Activated gamma-delta T cell treated with anti-CD3 and anti-CD28 coated beads, Interleukin-2, amount 50 U/mL, for 16 hours (primary cell): ENCODE data around the gene PLPP7.

ENCODE experiments used
- DNase-seq: peaks from one replicate; pipeline ENCODE4 v3.0.0-alpha.2; 2020; ENCODE audit warnings: low read depth

Gene PLPP7

GRCh38 chr9:131303381-131304321, 14.1 kb downstream of the PLPP7 start:
- no peak for DNase-seq

GRCh38 chr9:131304676-131305355, 15.3 kb downstream of the PLPP7 start:
- DNase-seq: no peak

- DNase-seq: no peak
Measured at GRCh38 chr9:131306397-131307004, 17.0 kb downstream of the PLPP7 start.

- no peak for DNase-seq
Measured at GRCh38 chr9:131307974-131308373, 18.5 kb downstream of the PLPP7 start.

GRCh38 chr9:131308452-131308851, 18.9 kb downstream of the PLPP7 start:
- DNase-seq: no peak

GRCh38 chr9:131308906-131309529, 19.5 kb downstream of the PLPP7 start:
- no peak for DNase-seq

GRCh38 chr9:131309530-131310276, 20.2 kb downstream of the PLPP7 start:
- no peak for DNase-seq

GRCh38 chr9:131310833-131311554, 21.5 kb downstream of the PLPP7 start:
- DNase-seq: peak; percentile 41

GRCh38 chr9:131312246-131312645, 22.7 kb downstream of the PLPP7 start:
- DNase-seq: no peak

- no peak for DNase-seq
Measured at GRCh38 chr9:131312822-131313770, 23.6 kb downstream of the PLPP7 start.

- DNase-seq: no peak
Measured at GRCh38 chr9:131318231-131319085, 28.9 kb downstream of the PLPP7 start.

- no peak for DNase-seq
Measured at GRCh38 chr9:131319486-131319885, 30.0 kb downstream of the PLPP7 start.

GRCh38 chr9:131320031-131320685, 30.6 kb downstream of the PLPP7 start:
- no peak for DNase-seq

GRCh38 chr9:131323629-131324028, 34.1 kb downstream of the PLPP7 start:
- no peak for DNase-seq

- DNase-seq: no peak
Measured at GRCh38 chr9:131324736-131325679, 35.5 kb downstream of the PLPP7 start.

GRCh38 chr9:131329241-131329641, 39.7 kb downstream of the PLPP7 start:
- DNase-seq: no peak
